HEK293 (cell line): Measurements from ENCODE around the gene CDK19.

Experiments used
- CTCF ChIP-seq: fragments of 450-650 bp; formaldehyde crosslinking; IDR thresholded peaks from 2 replicates; pipeline ENCODE4 v1.5.1; 2016; ENCODE audit warnings: missing biosample characterization, missing genetic modification characterization
- ZIC2 ChIP-seq: fragments of 450-650 bp; formaldehyde crosslinking; IDR thresholded peaks from 2 replicates; pipeline ENCODE4 v1.5.1; 2016; ENCODE audit warnings: missing biosample characterization, missing genetic modification characterization
- ZNF561 ChIP-seq: fragments of 450-650 bp; IDR thresholded peaks from 2 replicates; pipeline ENCODE4 v1.5.1; 2018; ENCODE audit warnings: missing biosample characterization, missing genetic modification characterization, borderline replicate concordance
- TF ChIP-seq, protein P1 (sequence below): fragments of 450-650 bp; formaldehyde crosslinking; IDR thresholded peaks from 2 replicates; pipeline ENCODE4 v1.5.1; 2016; ENCODE audit warnings: missing biosample characterization, missing genetic modification characterization

DNA sequence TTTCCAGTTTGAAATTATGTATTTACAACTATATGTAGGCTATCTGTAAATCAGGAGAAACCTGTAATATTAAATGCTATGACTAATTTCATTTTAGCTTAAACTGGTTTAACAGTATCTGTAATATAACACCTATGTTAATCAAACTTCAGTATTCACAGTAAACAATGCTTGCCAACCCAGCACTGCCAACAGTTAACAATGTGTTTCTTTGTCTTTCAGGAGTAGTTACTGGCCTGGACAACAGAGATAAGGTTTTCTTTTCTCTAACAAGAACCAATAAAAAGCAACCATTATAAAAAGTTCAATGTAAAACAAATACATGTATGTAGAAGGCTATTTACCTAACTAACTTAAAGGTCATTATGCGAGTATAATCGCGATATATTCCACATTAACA, 158.8 kb downstream of the CDK19 start:
- TF ChIP-seq CTCF (tag by site-specific recombination), result no peak
- TF ChIP-seq ZNF561 (tag by site-specific recombination), result no peak
- TF ChIP-seq, protein P1, sequence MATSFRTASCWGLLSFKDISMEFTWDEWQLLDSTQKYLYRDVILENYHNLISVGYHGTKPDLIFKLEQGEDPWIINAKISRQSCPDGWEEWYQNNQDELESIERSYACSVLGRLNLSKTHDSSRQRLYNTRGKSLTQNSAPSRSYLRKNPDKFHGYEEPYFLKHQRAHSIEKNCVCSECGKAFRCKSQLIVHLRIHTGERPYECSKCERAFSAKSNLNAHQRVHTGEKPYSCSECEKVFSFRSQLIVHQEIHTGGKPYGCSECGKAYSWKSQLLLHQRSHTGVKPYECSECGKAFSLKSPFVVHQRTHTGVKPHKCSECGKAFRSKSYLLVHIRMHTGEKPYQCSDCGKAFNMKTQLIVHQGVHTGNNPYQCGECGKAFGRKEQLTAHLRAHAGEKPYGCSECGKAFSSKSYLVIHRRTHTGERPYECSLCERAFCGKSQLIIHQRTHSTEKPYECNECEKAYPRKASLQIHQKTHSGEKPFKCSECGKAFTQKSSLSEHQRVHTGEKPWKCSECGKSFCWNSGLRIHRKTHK (tag by site-specific recombination), result no peak
- TF ChIP-seq ZIC2 (tag by site-specific recombination), result no peak
